GM12875 (cell line): ENCODE measurements around the gene ADRA2B.

Experiments used
- H3K4me3 ChIP-seq: one replicate; pipeline ENCODE4 v1.5.1; 2011; ENCODE audit warnings: low read depth, low read length, control low read depth
- TF ChIP-seq, protein P1 (sequence below): IDR thresholded peaks from 2 replicates; pipeline ENCODE4 v1.5.1; 2011; ENCODE audit warnings: low read depth, mild to moderate bottlenecking, control low read depth, inconsistent platforms, low read length, moderate library complexity, borderline replicate concordance; ENCODE audit not compliant: insufficient read depth

The ADRA2B gene

DNA sequence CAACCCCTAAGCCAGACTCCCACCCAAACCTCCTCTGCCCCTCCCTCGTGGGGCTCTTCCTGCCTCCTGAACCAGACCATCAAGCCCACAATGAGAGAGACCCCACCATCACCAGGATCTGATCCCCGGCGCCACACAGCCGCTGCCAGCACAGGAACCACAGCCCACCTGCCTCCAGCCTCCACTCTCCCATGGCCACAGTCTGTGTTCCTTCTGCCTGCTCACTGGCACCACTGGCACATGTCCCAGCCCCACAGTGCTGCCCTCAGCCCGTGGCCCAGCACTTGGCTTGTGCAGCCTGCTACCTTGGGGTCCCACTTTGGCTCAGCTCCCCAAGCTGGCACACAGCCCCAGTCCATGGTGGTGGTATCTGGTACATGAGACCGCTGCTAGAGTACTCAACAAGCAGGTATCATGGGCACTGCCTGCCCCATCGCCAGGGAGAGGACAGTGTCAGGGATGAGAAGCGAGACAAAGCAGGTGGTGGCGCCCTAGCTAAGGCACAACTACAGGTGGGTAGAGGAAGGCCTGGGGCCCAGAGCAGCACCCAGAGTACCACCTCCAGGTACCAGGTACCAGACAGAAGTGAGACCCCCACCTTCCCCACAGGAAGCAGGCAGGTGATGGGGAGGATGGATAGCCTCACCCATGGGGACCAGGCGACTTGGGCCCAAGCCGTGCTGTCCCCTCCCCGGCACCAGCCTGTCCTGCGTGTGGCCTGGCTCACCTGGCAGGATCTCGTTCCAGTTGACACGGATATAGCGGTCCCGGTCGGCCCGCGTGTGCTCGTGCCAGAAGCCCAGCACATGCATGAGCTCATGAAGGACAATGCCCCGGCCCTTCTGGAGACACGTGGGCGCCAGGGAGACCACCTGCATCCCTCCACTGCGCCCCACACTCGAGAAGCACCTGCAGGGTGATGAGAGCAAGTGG lies 15.7 kb upstream of the ADRA2B start:
- TF ChIP-seq, protein P1, sequence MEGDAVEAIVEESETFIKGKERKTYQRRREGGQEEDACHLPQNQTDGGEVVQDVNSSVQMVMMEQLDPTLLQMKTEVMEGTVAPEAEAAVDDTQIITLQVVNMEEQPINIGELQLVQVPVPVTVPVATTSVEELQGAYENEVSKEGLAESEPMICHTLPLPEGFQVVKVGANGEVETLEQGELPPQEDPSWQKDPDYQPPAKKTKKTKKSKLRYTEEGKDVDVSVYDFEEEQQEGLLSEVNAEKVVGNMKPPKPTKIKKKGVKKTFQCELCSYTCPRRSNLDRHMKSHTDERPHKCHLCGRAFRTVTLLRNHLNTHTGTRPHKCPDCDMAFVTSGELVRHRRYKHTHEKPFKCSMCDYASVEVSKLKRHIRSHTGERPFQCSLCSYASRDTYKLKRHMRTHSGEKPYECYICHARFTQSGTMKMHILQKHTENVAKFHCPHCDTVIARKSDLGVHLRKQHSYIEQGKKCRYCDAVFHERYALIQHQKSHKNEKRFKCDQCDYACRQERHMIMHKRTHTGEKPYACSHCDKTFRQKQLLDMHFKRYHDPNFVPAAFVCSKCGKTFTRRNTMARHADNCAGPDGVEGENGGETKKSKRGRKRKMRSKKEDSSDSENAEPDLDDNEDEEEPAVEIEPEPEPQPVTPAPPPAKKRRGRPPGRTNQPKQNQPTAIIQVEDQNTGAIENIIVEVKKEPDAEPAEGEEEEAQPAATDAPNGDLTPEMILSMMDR: no peak
- no peak overlapping the region for H3K4me3 ChIP-seq

DNA sequence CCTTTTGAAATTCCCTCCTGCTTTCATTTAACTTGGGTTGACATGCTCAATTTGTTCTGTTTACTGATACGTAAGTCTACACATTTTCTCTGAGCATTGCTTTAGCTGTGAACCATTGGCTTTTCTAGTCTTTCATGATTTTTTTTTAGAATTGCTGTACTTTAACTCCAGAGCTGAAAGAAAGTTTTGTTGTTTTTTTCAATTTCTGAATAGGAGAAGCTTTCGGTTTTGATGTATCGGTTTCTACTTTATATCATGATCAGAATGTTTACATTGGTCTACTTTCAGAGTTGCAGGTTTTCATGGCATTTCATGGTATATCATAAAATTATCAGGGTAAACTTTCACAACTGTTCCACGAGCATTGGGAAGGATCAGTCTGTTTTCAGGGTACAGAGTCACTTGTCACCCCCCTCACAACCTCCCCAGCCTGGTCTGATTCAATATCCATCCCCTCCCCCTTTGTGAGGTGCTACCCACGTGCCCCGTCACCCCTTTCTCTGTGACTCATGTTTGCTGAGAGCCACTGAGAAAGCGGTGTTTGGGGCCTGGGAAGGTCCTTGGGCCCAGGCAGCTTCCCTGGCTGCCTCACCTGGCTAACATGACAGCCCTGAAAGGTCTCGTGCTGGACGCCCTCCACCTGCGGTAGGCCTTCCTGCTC lies 14.9 kb upstream of the ADRA2B start:
- TF ChIP-seq, protein P1: no peak
- H3K4me3 ChIP-seq: no peak overlapping the region

DNA sequence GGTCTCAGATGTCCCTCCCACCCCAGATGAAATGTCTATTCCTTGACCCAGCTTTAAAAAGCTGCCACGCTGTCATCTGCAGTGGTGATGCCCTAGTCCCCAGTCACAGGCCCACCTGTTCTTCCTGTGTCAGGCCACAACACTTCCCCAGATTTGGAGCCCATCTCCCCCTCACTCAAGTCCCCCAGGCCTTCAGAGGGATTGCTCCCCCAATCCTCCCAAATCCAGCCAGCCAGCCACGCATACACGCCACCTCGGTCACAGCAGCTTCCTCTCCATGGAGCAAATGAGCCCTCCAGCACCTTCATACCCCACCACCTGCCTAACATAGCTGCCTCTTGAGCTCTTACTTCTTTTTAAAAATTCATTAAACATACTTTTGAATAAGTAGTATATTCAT lies 14.1 kb upstream of the ADRA2B start:
- H3K4me3 ChIP-seq: no peak overlapping the region
- TF ChIP-seq, protein P1: no peak

DNA sequence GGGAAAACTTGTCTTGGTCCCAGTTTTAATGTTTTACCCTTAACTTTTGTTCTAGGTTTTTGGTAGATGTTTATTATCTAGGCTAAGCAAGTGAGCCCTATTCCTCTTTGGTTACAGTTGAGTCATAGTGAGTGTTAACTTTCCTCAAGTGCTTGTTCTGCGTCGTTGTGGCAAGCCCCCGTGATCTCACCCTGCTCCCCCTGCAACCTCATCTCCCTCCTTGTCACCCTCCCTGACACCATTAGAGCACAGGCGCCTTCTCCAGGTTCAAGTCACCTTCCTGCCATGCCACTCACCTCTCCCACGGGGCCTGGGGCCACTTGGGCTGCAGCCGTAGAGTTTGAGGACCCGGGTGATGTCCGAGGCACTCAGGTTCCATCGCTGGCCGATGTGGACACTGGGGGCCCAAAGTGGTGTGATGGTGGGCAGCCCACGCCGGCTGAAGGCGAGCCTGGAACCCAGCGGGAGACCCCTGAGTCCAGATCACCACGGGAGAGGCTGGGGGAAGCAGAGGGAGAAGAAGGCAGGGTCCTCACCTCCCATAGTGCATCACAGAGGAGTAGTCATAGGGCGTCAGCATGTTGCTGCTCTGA lies 13.3 kb upstream of the ADRA2B start:
- TF ChIP-seq, protein P1: no peak
- H3K4me3 ChIP-seq: no peak overlapping the region

DNA sequence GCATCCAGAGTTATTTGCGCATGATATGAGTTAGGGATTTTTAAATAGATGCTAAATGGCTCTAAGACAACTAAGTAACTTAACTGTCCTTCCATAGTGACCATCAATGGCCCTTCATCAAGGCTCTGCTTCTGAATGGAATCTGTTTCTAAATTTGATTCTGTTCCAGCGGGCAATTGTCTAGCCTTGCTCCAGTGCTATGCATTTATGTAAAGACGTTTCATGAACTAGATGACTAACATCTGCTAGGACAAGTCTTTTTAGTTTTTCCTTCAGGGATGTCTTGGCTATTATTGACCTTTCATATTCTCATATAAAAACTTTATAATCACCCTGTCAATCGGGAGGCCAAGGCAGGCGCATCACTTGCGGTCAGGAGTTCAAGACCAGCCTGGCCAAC lies 12.1 kb upstream of the ADRA2B start:
- TF ChIP-seq, protein P1: no peak
- H3K4me3 ChIP-seq: no peak overlapping the region

DNA sequence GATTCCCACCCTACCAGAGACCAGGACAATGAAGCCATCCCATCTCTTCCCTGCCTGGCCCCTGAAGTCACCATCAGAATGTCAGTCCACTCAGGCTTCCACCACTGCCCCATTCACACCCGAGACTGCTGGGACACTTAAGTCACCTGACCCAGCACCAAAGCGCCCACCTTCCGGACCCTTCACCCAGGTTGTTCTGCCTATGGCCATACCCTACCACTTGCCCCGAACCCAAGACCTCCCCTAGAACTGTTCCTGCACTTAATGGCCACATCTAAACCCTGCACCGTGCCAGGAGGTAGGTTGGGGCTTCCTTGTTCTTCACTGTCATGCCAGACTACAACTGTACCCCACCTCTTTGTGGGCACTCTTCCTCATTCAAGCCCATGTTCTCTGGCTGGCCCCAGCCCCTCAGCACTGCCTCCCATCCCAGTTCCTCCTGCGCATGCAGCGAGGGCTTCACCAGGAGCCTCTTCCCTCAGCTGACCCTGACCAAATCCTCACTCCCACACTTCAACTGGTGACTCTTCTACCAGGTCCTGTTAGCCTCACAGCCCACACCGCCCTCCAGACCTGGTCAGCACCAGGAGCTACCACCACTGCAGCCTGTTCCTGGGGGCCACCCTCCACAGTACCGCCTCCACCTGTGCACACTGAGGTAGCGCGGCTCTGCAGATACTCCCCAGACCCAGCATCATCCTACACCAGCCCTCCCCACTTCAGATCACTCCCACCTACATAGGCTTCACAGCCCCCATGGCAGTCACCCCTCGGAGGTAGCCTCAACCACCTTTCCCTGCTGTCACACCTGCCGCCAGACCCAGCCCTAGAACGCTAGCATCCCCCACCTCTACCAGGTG lies 8.3 kb upstream of the ADRA2B start:
- H3K4me3 ChIP-seq: no peak overlapping the region
- TF ChIP-seq, protein P1: no peak
